ENCODE data around the gene ATXN7L1.

The ATXN7L1 gene

DNA sequence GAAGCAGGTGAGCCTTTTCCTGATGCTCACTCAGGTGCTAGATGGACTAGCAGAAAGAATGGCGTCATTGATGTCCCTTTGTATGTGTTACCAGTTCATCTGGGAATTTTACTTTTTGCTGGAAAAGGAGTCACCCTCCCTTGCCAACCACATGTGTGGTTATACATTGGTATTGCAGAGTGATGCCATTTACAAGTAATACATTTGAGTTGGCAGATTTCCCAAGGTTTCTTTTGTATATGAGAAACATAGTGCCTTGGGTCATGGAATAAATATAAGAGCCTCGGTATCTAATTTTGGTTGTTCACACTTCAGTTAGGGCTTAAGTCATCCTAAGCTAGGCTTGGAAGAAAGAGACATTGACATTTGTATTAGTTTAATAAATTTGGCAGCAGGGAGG is 10.4 kb upstream of the ATXN7L1 start:
- ChIA-PET POLR2A (interaction anchor here (1.2 kb wide), 1 partner anchor 10 kb away, joined by 4 read pairs; no protein-coding TSS in a partner anchor), CTCF (interaction anchor here (1.2 to 2.7 kb wide), 4 partner anchors 9 to 122 kb away, joined by 4 to 19 read pairs (median 4); no protein-coding TSS in a partner anchor)
- Histone ChIP-seq H3K4me3 (ENCODE audit: low read depth, low read length) (no peak overlapping the region), H3K36me3 (ENCODE audit: control insufficient read depth in 2 of 2, insufficient read depth in 1 of 2, low read length in 2 of 2) (no peaks in the 10 kb centered on the region; a peak in 1 of 3 replicates), H3K9me3 (ENCODE audit: control insufficient read depth, insufficient read depth, low read depth, low read length) (no peaks in the 10 kb centered on the region), H3K27ac (ENCODE audit: extremely low read depth, low read depth, low read length) (no peak overlapping the region), H3K4me1 (ENCODE audit: control insufficient read depth, insufficient read depth, low read length) (peaks cover 7% of the 10 kb centered on the region)
- TF ChIP-seq ZNF155 (tag by site-specific recombination; IDR thresholded peaks at IDR 0.05) = no peak
- TF ChIP-seq KLF7 (tag by site-specific recombination; IDR thresholded peaks at IDR 0.05; ENCODE audit: borderline replicate concordance) = no peak
- TF ChIP-seq, protein P1, sequence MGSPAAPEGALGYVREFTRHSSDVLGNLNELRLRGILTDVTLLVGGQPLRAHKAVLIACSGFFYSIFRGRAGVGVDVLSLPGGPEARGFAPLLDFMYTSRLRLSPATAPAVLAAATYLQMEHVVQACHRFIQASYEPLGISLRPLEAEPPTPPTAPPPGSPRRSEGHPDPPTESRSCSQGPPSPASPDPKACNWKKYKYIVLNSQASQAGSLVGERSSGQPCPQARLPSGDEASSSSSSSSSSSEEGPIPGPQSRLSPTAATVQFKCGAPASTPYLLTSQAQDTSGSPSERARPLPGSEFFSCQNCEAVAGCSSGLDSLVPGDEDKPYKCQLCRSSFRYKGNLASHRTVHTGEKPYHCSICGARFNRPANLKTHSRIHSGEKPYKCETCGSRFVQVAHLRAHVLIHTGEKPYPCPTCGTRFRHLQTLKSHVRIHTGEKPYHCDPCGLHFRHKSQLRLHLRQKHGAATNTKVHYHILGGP (tag by site-specific recombination; IDR thresholded peaks at IDR 0.05) = no peak
- TF ChIP-seq SCRT2 (tag by site-specific recombination; IDR thresholded peaks at IDR 0.05) = no peak
- TF ChIP-seq, protein P2, sequence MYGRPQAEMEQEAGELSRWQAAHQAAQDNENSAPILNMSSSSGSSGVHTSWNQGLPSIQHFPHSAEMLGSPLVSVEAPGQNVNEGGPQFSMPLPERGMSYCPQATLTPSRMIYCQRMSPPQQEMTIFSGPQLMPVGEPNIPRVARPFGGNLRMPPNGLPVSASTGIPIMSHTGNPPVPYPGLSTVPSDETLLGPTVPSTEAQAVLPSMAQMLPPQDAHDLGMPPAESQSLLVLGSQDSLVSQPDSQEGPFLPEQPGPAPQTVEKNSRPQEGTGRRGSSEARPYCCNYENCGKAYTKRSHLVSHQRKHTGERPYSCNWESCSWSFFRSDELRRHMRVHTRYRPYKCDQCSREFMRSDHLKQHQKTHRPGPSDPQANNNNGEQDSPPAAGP (tag by site-specific recombination; IDR thresholded peaks at IDR 0.05) = no peak
- no peak for TF ChIP-seq ZNF416 (tag by site-specific recombination; IDR thresholded peaks at IDR 0.05)
- no peak for TF ChIP-seq TCF7L2 (IDR thresholded peaks at IDR 0.05; ENCODE audit: borderline replicate concordance, low read depth, low read length)
- no peak for TF ChIP-seq ZNF121 (tag by site-specific recombination; IDR thresholded peaks at IDR 0.05)
- TF ChIP-seq SP7 (tag by site-specific recombination; IDR thresholded peaks at IDR 0.05) = no peak
- no peak for TF ChIP-seq ZNF223 (tag by site-specific recombination; IDR thresholded peaks at IDR 0.05)
- TF ChIP-seq ZBTB48 (tag by site-specific recombination; IDR thresholded peaks at IDR 0.05) = no peak
- TF ChIP-seq ZNF76 (tag by site-specific recombination; IDR thresholded peaks at IDR 0.05; ENCODE audit: borderline replicate concordance, low read depth) = no peak
- TF ChIP-seq OVOL3 (tag by site-specific recombination; IDR thresholded peaks at IDR 0.05) = no peak
- no peak for TF ChIP-seq ZSCAN4 (tag by site-specific recombination; IDR thresholded peaks at IDR 0.05)

DNA sequence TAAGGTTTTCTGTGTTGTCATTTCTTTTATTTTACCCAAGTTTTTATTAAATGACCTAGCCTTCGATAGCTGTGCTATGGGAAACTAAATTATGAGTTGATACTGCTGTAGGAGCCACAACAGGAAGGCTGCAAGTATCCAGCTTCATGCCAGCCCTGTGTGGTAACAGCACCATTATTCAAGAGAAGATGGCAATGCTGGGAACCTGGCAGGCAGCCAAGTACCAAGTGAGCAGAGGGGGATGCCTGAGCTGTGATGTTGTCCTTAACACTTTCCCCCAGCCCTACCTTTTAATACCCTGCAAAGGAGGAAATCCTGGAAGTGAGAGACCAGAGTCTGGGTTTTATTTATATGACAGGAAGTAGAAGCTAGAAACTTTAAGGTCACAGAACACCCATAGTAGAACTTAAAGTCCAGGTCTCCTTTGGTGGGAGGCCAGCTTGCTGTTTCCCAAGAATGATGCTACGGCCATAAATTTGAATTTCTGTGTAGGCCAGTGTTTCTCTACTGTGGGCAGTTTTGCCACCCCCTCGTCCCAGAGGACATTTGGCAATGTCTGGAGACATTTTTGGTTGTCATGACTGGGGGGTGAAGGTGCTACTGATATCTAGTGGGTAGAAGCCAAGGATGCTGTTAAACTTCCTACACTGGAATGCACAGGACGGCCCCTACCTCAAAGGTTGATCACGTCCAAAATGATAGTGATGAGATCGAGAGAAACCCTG is 9.2 kb upstream of the ATXN7L1 start:
- ChIA-PET CTCF (interaction anchor here (1.0 to 1.2 kb wide), 2 partner anchors 35 to 125 kb away, joined by 4 to 5 read pairs; no protein-coding TSS in a partner anchor), POLR2A (no interaction called here)
- no peak overlapping the region for H3K27ac ChIP-seq (ENCODE audit: extremely low read depth, low read depth, low read length)
- TF ChIP-seq ZNF660 (tag by site-specific recombination; IDR thresholded peaks at IDR 0.05) (peak; percentile 74; the same call in 1 of the 2 replicates), EGR2 (tag by site-specific recombination; IDR thresholded peaks at IDR 0.05; ENCODE audit: low read depth) (peak; percentile 86), ZFHX2 (tag by site-specific recombination; conservative IDR thresholded peaks at IDR 0.05) (peak; percentile 72), WT1 (tag by site-specific recombination; IDR thresholded peaks at IDR 0.05) (no peak), ZNF391 (tag by site-specific recombination; IDR thresholded peaks at IDR 0.05; ENCODE audit: borderline replicate concordance, low read depth) (no peak), IKZF3 (tag by site-specific recombination; IDR thresholded peaks at IDR 0.05) (no peak), ZNF112 (tag by site-specific recombination; IDR thresholded peaks at IDR 0.05) (0 out of 2 replicates have a peak, but pooled peaks have one; percentile 36), ZNF184 (tag by site-specific recombination; IDR thresholded peaks at IDR 0.05) (peak; percentile 66; the same call in 1 of the 2 replicates), ZNF24 (tag by site-specific recombination; IDR thresholded peaks at IDR 0.05) (no peak), GLIS1 (tag by site-specific recombination; IDR thresholded peaks at IDR 0.05) (peak; percentile 17; the same call in 1 of the 2 replicates), HOXD13 (CRISPR knock-in tag; IDR thresholded peaks at IDR 0.05; ENCODE audit: borderline replicate concordance) (no peak), ZNF768 (tag by site-specific recombination; IDR thresholded peaks at IDR 0.05) (no peak)
- TF ChIP-seq, protein P3, sequence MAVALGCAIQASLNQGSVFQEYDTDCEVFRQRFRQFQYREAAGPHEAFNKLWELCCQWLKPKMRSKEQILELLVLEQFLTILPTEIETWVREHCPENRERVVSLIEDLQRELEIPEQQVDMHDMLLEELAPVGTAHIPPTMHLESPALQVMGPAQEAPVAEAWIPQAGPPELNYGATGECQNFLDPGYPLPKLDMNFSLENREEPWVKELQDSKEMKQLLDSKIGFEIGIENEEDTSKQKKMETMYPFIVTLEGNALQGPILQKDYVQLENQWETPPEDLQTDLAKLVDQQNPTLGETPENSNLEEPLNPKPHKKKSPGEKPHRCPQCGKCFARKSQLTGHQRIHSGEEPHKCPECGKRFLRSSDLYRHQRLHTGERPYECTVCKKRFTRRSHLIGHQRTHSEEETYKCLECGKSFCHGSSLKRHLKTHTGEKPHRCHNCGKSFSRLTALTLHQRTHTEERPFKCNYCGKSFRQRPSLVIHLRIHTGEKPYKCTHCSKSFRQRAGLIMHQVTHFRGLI (tag by site-specific recombination; IDR thresholded peaks at IDR 0.05) = no peak
- no peak overlapping the region for H3K4me3 ChIP-seq (ENCODE audit: low read depth, low read length)
- peaks cover 7% of the 10 kb centered on the region for H3K4me1 ChIP-seq (ENCODE audit: control insufficient read depth, insufficient read depth, low read length)
- no peaks in the 10 kb centered on the region; a peak in 1 of 3 replicates for H3K36me3 ChIP-seq (ENCODE audit: control insufficient read depth in 2 of 2, insufficient read depth in 1 of 2, low read length in 2 of 2)
- no peaks in the 10 kb centered on the region for H3K9me3 ChIP-seq (ENCODE audit: control insufficient read depth, insufficient read depth, low read depth, low read length)

All from HEK293 (cell line).